GM19452 (cell line): ENCODE results near the gene AGPAT1.
"Not testable (repeated sequence)": the region's sequence is repeated elsewhere in the genome, so short reads cannot be mapped to it uniquely, and the experiment has no call there.

Experiments used
- ATAC-seq: cut with Tn5 transposase; IDR thresholded peaks from one replicate; pipeline ENCODE4 v1.9.1; 2021; ENCODE audit not compliant: unreplicated experiment

Gene AGPAT1, protein sequence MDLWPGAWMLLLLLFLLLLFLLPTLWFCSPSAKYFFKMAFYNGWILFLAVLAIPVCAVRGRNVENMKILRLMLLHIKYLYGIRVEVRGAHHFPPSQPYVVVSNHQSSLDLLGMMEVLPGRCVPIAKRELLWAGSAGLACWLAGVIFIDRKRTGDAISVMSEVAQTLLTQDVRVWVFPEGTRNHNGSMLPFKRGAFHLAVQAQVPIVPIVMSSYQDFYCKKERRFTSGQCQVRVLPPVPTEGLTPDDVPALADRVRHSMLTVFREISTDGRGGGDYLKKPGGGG

GRCh38 chr6:32175711-32176475 is at the start of gene AGPAT1:
Gene AGPAT1, minus strand, starts transcription at chr6:32176084. Its CDS starts 4,588 bp downstream, at chr6:32171496.
- peak; percentile 52 for ATAC-seq

GRCh38 chr6:32224696-32225095 is 48.8 kb upstream of the AGPAT1 start:
- ATAC-seq, result no peak

- no peak for ATAC-seq
Measured at GRCh38 chr6:32223258-32224235, 47.7 kb upstream of the AGPAT1 start, which contains the start of gene NOTCH4. Gene NOTCH4, minus strand, starts transcription at chr6:32224067. Its CDS starts 139 bp downstream, at chr6:32223928.

DNA sequence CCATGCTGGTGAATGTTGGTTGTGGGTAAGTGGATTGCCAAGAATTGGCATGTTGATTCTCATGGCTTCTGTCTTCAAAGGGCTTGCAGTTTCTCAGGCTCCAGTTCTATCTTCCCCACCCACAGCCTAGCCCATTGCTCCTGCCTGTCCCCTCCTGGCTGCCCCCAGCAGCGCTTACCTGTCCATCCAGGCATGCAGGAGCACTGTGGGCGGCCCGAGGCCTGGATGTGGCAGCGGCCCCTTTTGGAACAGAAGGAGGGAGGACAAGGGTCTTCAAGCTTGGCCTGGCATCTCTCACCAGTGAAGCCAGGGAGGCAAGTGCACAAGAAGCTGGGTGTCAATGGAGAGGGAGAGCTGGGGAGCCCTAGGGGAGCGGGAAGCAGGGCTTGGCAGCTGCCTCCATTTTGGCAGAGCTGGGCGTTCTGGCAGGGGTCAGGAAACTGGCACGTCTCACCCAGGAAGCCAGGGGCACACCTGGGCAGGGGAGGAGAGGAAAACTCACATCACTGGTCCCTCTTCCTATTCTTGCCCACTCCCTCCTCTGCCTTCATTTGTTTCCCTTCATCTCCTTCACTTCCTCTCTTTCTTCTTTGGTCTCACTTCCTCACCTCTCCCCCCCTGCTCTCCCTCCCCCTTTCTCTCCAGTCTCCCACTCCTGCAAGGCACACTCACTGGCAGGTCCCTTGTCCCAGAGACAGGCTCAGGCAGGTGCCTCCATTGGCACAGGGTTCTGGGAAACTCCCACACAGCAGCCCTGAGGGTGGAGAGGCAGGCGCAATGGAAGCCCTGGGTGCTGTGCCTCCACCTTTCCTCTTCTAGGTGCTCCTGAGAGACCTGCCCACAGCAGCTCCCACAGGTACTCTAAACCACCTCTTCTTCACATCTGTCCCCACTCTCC is 46.7 kb upstream of the AGPAT1 start:
- no peak for ATAC-seq

DNA sequence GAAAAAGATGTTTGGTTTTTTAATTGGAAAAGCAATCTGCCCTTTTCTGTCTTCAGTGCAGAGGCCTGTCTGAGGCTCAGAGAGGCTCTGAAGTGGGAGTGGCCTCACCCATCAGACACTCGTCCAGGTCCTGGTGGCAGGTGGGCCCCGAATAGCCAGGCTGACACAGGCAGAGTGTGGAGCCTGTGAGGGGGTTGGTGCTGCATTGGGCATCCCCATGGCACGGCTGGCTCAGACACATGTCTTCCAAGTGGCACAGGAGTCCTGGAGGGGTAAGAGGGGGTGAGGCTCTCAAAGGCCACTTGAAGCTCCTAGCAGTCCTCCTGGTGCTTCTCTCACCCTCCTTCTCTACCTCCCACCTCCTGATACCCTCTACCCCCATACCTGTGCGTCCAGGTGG is 44.1 kb upstream of the AGPAT1 start:
- no peak for ATAC-seq

DNA sequence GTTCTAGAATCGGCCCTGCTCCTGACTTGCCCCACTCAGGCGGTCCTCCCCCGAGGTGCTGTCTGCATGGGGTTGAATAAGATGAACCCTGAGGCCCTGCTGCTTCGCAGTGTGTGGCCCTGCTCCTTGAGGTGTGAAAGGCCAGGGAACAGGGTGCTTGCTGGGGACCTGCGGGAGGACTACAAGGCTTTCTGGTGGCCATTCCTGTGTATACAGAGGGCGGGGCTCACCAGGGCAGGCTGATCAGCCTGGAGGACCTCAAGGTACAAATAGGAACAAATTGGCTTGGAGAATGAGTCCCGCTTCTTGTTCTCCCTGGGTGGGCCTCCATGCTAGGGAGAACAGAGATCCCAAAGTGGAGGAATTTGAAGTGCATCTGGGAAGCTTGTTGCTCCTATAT is 42.3 kb upstream of the AGPAT1 start:
- ATAC-seq, result no peak

DNA sequence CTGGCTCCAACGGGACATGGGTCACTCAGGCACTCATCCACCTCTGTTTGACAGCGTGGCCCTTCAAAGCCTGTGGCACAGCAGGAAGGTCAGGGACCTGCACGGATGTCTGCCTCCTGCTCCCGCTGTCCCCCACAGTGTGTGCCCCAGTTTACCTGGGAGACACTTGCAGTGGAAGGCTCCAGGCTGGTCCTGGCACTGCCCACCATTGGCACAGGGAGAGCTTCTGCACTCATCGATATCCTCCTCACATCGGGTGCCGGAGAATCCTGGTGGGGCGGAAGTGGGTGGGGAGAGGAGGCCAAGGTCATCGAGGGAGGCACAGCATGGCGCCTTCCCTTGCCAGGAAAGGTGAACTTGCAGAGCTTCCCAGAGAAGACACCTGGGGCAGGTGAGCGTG is 41.1 kb upstream of the AGPAT1 start:
- ATAC-seq, result no peak

- no peak for ATAC-seq
Measured at GRCh38 chr6:32216285-32216684, 40.4 kb upstream of the AGPAT1 start.

DNA sequence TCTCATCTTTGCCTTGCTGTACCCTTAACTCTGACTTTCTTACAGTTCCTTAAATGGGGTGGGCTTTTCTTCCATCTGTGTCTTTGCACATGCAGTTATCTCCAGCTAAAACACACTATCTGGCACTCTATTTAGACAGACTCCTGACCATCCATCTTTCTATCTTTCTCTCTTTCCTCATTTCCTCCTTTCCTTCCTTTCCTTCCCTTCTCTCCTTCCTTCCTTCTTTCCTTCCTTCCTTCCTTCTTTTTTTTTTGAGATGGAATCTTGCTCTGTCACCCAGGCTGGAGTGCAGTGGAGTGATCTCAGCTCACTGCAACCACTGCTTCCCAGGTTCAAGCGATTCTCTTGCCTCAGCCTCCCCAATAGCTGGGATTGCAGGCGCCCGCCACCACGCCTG is 39.7 kb upstream of the AGPAT1 start:
- no peak for ATAC-seq

GRCh38 chr6:32214126-32214525 is 38.2 kb upstream of the AGPAT1 start:
- no peak for ATAC-seq

- ATAC-seq, result no peak
Measured at GRCh38 chr6:32213649-32214048, 37.8 kb upstream of the AGPAT1 start.

GRCh38 chr6:32212076-32212760 is 36.3 kb upstream of the AGPAT1 start:
- no peak for ATAC-seq

DNA sequence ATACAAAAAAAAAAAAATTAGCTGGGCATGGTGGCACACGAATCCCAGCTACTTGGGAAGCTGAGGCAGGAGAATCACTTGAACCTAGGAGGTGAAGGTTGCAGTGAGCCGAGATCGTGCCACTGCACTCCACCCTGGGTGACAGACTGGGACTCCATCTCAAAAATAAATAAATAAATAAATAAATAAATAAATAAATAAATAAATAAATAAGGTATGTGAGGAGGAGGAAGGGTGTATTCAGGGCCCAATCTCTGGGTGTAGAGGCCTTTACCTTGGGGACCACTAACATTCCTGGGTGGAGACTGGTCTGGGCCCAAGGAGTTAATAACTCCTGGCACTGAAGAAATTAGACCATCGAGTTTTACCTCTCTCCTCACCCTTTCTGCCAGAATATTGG is 35.5 kb upstream of the AGPAT1 start:
- not testable (repeated sequence) for ATAC-seq

GRCh38 chr6:32210191-32210601 is 34.3 kb upstream of the AGPAT1 start:
- ATAC-seq, result no peak

- ATAC-seq, result no peak
Measured at GRCh38 chr6:32208996-32209395, 33.1 kb upstream of the AGPAT1 start.

- ATAC-seq, result no peak
Measured at GRCh38 chr6:32204268-32204715, 28.4 kb upstream of the AGPAT1 start.

DNA sequence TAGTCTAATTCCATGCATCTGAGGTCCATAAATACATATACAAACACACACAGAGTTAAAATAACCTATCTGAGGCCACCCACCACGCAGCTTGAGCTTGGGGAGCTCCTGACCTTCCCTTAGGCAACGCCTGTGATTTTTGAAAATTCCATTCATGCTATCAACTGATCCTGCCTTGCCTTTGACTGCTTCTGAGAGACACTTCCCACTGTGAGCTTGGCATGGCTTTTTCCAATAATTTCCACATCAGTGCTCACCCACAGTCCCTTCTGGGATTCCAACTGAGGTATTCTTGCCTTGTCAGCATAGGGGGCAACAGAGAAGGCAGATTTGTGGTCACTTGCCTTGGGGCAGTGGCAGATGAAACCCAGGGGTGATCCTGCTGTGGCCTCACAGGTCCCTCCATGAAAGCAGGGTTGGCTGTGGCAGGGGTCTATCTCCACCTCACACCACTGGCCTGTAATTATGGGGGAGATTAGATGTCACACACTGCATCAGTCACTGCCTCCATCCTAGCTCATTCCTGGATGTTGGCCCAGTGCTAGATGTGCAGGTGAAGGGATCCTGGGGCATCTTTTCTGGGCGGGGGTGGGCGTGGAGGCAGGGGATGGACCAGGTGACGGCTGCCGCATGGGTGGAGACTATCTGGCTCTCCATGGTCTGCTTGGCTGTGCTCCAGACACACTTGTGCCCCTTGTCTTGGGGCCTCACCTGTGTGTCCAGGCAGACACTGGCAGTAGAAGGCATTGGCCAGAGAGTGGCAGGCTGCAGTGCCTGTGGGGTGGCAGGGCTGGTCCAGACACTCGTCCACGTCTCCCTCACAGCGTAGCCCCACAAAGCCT is 27.8 kb upstream of the AGPAT1 start:
- ATAC-seq, result no peak

DNA sequence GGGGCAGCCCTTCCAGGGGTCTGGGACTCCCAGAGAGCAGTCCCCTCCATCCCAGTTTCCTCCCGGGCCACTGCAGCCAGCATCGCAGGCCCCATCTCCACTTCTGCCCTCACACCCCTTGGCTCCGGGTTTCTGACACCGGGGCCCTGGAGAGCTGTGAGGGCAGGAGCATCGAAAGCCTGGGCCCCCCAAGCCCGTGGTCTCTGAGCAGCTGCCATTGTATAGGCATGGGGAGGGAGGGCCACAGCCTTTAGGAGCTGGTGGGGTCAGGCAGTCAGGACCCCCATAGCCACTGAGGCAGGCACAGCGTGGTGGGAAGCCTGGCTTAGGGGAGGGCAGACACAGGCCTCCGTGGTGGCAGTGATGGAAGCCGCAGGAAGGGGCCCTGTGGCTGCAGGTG is 26.3 kb upstream of the AGPAT1 start:
- ATAC-seq, result no peak
